ENCODE data around the gene ABCC5.

The ABCC5 gene

DNA sequence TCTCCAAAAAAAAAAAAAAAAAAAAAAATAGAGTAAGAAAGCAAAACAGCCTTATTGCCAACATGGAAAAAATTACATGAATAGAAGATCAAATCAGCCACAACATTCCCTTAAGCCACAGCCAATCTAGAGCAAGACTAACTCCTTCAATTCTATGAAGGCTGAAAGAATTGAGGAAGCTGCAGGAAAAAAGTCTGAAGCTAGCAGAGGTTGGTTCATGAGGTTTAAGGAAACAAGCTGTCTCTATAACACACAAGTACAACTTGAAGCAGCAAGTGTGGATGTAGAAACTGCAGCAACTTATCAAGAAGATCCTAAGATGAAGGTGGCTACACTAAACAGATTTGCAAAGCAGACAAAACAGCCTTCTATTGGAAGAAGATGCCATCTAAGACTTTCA lies 142.3 kb downstream of the ABCC5 start:
- H3K36me3 ChIP-seq (ENCODE audit: insufficient read depth, low read length) = peaks cover 13% of the 10 kb centered on the region
- peaks cover 38% of the 10 kb centered on the region; the same call in 1 of the 2 replicates for H4K20me1 ChIP-seq (ENCODE audit: insufficient read depth, low read length)
- DNase-seq (no peak), ATAC-seq (ENCODE audit: insufficient read depth, low read depth) (no peak)
- H3K9me3 ChIP-seq (ENCODE audit: insufficient read depth, low read length, severe bottlenecking) = no peaks in the 10 kb centered on the region
- no peak overlapping the region for H3K4me2 ChIP-seq (ENCODE audit: insufficient read depth, low read length)
- H3K79me2 ChIP-seq (ENCODE audit: insufficient read depth, low read length) = peaks cover 90% of the 10 kb centered on the region
- no peak overlapping the region for H2AFZ ChIP-seq (ENCODE audit: low read depth, low read length)
- TF ChIP-seq, protein P1, sequence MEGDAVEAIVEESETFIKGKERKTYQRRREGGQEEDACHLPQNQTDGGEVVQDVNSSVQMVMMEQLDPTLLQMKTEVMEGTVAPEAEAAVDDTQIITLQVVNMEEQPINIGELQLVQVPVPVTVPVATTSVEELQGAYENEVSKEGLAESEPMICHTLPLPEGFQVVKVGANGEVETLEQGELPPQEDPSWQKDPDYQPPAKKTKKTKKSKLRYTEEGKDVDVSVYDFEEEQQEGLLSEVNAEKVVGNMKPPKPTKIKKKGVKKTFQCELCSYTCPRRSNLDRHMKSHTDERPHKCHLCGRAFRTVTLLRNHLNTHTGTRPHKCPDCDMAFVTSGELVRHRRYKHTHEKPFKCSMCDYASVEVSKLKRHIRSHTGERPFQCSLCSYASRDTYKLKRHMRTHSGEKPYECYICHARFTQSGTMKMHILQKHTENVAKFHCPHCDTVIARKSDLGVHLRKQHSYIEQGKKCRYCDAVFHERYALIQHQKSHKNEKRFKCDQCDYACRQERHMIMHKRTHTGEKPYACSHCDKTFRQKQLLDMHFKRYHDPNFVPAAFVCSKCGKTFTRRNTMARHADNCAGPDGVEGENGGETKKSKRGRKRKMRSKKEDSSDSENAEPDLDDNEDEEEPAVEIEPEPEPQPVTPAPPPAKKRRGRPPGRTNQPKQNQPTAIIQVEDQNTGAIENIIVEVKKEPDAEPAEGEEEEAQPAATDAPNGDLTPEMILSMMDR (IDR thresholded peaks at IDR 0.05; ENCODE audit: borderline replicate concordance, extremely low read depth, low read length, poor library complexity, severe bottlenecking) = no peak
- TF ChIP-seq EZH2 (IDR thresholded peaks at IDR 0.05; ENCODE audit: borderline replicate concordance, low read depth, low read length, severe bottlenecking) = no peak
- no peak overlapping the region for H3K9ac ChIP-seq (ENCODE audit: low read depth, low read length)
- H3K4me3 ChIP-seq (ENCODE audit: low read depth in 1 of 2, low read length in 2 of 2) = no peak overlapping the region
- no peaks in the 10 kb centered on the region for H3K27me3 ChIP-seq (ENCODE audit: insufficient read depth, low read length, poor library complexity)
- H3K4me1 ChIP-seq (ENCODE audit: insufficient read depth, low read length) = no peaks in the 10 kb centered on the region
- H3K27ac ChIP-seq (ENCODE audit: low read length) = no peak overlapping the region

DNA sequence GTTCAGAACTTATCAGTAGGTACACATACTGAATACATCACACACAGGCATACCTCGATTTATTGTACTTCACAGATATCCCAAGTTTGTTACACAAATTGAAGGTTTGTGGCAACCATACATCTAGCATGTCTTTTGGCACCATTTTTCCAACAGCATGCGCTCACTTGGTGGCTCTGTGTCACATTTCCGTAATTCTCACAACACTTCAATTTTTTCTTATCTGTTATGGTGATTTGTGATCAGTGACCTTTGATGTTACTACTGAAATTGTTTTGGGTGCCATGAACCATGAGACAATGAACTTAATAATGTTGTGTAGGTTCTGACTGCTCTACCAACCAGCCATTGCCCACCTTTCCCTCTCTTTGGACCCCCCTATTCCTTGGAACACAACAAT lies 143.8 kb downstream of the ABCC5 start:
- Histone ChIP-seq H3K27ac (ENCODE audit: low read length) (no peak overlapping the region), H3K4me2 (ENCODE audit: insufficient read depth, low read length) (no peak overlapping the region), H3K4me1 (ENCODE audit: insufficient read depth, low read length) (no peaks in the 10 kb centered on the region), H3K9me3 (ENCODE audit: insufficient read depth, low read length, severe bottlenecking) (no peaks in the 10 kb centered on the region), H3K9ac (ENCODE audit: low read depth, low read length) (no peak overlapping the region), H4K20me1 (ENCODE audit: insufficient read depth, low read length) (peaks cover 36% of the 10 kb centered on the region; the same call in 1 of the 2 replicates), H3K27me3 (ENCODE audit: insufficient read depth, low read length, poor library complexity) (no peaks in the 10 kb centered on the region), H3K36me3 (ENCODE audit: insufficient read depth, low read length) (peaks cover 13% of the 10 kb centered on the region), H3K79me2 (ENCODE audit: insufficient read depth, low read length) (peaks cover 87% of the 10 kb centered on the region), H3K4me3 (ENCODE audit: low read depth in 1 of 2, low read length in 2 of 2) (no peak overlapping the region), H2AFZ (ENCODE audit: low read depth, low read length) (no peak overlapping the region)
- TF ChIP-seq, protein P1 (IDR thresholded peaks at IDR 0.05; ENCODE audit: borderline replicate concordance, extremely low read depth, low read length, poor library complexity, severe bottlenecking) = no peak
- no peak for TF ChIP-seq EZH2 (IDR thresholded peaks at IDR 0.05; ENCODE audit: borderline replicate concordance, low read depth, low read length, severe bottlenecking)
- DNase-seq = no peak
- no peak for ATAC-seq (ENCODE audit: insufficient read depth, low read depth)

DNA sequence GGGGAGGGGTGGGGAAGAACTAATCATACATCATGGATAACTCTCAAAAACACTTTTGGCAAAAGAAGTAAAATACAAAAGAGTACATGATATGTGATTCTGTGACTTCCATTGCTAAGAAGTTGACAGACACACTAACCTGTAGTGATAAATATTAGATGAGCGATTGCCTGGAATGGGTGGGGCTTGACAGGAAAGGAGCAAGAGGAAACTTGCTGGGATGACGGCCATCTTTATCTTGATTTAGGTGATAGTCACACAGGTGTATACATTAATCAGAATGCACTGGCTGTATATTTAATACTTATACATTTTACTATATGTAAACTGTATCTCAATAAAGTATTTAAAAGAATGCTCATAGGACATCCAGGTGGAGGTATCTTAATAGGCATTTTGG lies 146.1 kb downstream of the ABCC5 start:
- Histone ChIP-seq H3K9me3 (ENCODE audit: insufficient read depth, low read length, severe bottlenecking) (no peaks in the 10 kb centered on the region), H3K27me3 (ENCODE audit: insufficient read depth, low read length, poor library complexity) (no peaks in the 10 kb centered on the region), H3K4me3 (ENCODE audit: low read depth in 1 of 2, low read length in 2 of 2) (no peak overlapping the region), H3K36me3 (ENCODE audit: insufficient read depth, low read length) (peaks cover 24% of the 10 kb centered on the region; the same call in 1 of the 2 replicates), H4K20me1 (ENCODE audit: insufficient read depth, low read length) (peaks cover 32% of the 10 kb centered on the region; the same call in 1 of the 2 replicates), H3K9ac (ENCODE audit: low read depth, low read length) (no peak overlapping the region), H3K27ac (ENCODE audit: low read length) (no peak overlapping the region), H3K4me1 (ENCODE audit: insufficient read depth, low read length) (no peaks in the 10 kb centered on the region), H3K4me2 (ENCODE audit: insufficient read depth, low read length) (no peak overlapping the region), H3K79me2 (ENCODE audit: insufficient read depth, low read length) (peaks cover 79% of the 10 kb centered on the region), H2AFZ (ENCODE audit: low read depth, low read length) (no peak overlapping the region)
- TF ChIP-seq, protein P1 (IDR thresholded peaks at IDR 0.05; ENCODE audit: borderline replicate concordance, extremely low read depth, low read length, poor library complexity, severe bottlenecking) = no peak
- no peak for TF ChIP-seq EZH2 (IDR thresholded peaks at IDR 0.05; ENCODE audit: borderline replicate concordance, low read depth, low read length, severe bottlenecking)
- DNase-seq = no peak
- no peak for ATAC-seq (ENCODE audit: insufficient read depth, low read depth)

DNA sequence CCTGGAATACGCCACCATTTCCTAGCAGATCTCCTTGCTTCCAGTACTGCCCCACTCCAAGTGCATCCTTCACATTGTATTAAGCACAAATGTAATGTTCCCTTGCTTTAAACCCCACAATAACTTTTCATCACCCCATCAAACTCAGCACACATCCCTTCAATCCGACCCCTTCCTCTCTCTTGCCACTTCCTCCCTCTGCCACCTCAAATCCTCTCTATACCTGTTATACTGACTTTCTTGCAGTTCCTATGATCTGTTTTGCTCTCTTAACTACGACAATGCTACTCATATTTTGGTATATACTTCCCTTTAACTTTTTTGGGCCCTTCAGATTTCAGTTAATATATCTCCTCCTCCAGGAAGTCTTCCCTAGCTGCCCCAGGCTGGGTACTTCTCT lies 147.1 kb downstream of the ABCC5 start:
- TF ChIP-seq EZH2 (IDR thresholded peaks at IDR 0.05; ENCODE audit: borderline replicate concordance, low read depth, low read length, severe bottlenecking) = no peak
- TF ChIP-seq, protein P1 (IDR thresholded peaks at IDR 0.05; ENCODE audit: borderline replicate concordance, extremely low read depth, low read length, poor library complexity, severe bottlenecking) = no peak
- no peaks in the 10 kb centered on the region for H3K4me1 ChIP-seq (ENCODE audit: insufficient read depth, low read length)
- peaks cover 72% of the 10 kb centered on the region for H3K79me2 ChIP-seq (ENCODE audit: insufficient read depth, low read length)
- no peaks in the 10 kb centered on the region for H3K27me3 ChIP-seq (ENCODE audit: insufficient read depth, low read length, poor library complexity)
- no peak overlapping the region for H3K4me2 ChIP-seq (ENCODE audit: insufficient read depth, low read length)
- H4K20me1 ChIP-seq (ENCODE audit: insufficient read depth, low read length) = peaks cover 28% of the 10 kb centered on the region; the same call in 1 of the 2 replicates
- H3K9me3 ChIP-seq (ENCODE audit: insufficient read depth, low read length, severe bottlenecking) = no peaks in the 10 kb centered on the region
- H3K27ac ChIP-seq (ENCODE audit: low read length) = no peak overlapping the region
- ATAC-seq (ENCODE audit: insufficient read depth, low read depth) (no peak), DNase-seq (no peak)
- no peak overlapping the region for H3K9ac ChIP-seq (ENCODE audit: low read depth, low read length)
- no peak overlapping the region for H2AFZ ChIP-seq (ENCODE audit: low read depth, low read length)
- H3K4me3 ChIP-seq (ENCODE audit: low read depth in 1 of 2, low read length in 2 of 2) = no peak overlapping the region
- peaks cover 30% of the 10 kb centered on the region for H3K36me3 ChIP-seq (ENCODE audit: insufficient read depth, low read length)

All from DND-41 (cell line).